ENCODE results near the gene TNFRSF18.

DNA sequence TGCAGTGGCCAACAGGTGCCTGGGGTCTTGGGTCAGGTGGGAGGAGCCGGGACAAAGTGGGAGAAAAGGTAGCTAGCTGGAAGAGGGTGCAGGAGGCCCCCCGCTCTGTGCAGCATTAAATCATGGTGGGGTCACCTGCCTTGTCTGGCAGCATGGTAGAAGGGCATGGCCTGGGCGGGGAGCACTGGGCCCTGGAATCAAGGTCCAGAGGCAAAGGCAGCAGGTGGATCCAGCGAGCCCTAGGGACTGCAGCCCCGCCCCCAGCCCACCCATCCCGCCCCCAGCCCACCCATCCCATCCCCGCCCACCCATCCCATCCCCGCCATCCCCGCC is 49.4 kb downstream of the TNFRSF18 start:
- TF ChIP-seq, protein P1, sequence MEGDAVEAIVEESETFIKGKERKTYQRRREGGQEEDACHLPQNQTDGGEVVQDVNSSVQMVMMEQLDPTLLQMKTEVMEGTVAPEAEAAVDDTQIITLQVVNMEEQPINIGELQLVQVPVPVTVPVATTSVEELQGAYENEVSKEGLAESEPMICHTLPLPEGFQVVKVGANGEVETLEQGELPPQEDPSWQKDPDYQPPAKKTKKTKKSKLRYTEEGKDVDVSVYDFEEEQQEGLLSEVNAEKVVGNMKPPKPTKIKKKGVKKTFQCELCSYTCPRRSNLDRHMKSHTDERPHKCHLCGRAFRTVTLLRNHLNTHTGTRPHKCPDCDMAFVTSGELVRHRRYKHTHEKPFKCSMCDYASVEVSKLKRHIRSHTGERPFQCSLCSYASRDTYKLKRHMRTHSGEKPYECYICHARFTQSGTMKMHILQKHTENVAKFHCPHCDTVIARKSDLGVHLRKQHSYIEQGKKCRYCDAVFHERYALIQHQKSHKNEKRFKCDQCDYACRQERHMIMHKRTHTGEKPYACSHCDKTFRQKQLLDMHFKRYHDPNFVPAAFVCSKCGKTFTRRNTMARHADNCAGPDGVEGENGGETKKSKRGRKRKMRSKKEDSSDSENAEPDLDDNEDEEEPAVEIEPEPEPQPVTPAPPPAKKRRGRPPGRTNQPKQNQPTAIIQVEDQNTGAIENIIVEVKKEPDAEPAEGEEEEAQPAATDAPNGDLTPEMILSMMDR (IDR thresholded peaks at IDR 0.05; ENCODE audit: poor library complexity, severe bottlenecking), result no peak
- TF ChIP-seq, protein P2, sequence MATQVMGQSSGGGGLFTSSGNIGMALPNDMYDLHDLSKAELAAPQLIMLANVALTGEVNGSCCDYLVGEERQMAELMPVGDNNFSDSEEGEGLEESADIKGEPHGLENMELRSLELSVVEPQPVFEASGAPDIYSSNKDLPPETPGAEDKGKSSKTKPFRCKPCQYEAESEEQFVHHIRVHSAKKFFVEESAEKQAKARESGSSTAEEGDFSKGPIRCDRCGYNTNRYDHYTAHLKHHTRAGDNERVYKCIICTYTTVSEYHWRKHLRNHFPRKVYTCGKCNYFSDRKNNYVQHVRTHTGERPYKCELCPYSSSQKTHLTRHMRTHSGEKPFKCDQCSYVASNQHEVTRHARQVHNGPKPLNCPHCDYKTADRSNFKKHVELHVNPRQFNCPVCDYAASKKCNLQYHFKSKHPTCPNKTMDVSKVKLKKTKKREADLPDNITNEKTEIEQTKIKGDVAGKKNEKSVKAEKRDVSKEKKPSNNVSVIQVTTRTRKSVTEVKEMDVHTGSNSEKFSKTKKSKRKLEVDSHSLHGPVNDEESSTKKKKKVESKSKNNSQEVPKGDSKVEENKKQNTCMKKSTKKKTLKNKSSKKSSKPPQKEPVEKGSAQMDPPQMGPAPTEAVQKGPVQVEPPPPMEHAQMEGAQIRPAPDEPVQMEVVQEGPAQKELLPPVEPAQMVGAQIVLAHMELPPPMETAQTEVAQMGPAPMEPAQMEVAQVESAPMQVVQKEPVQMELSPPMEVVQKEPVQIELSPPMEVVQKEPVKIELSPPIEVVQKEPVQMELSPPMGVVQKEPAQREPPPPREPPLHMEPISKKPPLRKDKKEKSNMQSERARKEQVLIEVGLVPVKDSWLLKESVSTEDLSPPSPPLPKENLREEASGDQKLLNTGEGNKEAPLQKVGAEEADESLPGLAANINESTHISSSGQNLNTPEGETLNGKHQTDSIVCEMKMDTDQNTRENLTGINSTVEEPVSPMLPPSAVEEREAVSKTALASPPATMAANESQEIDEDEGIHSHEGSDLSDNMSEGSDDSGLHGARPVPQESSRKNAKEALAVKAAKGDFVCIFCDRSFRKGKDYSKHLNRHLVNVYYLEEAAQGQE (IDR thresholded peaks at IDR 0.05; ENCODE audit: borderline replicate concordance), result no peak
- TF ChIP-seq MXI1 (conservative IDR thresholded peaks at IDR 0.05; ENCODE audit: poor library complexity, severe bottlenecking), result no peak
- TF ChIP-seq POLR2AphosphoS5 (IDR thresholded peaks at IDR 0.05), result no peak
- TF ChIP-seq EP300 (conservative IDR thresholded peaks at IDR 0.05; ENCODE audit: poor library complexity, severe bottlenecking), result no peak
- TF ChIP-seq EZH2 (IDR thresholded peaks at IDR 0.05; ENCODE audit: borderline replicate concordance, insufficient read depth, low read length, poor library complexity, severe bottlenecking), result no peak
- TF ChIP-seq SMC3 (conservative IDR thresholded peaks at IDR 0.05; ENCODE audit: poor library complexity), result no peak
- TF ChIP-seq RAD21 (conservative IDR thresholded peaks at IDR 0.05), result no peak

Data from neural cell (in vitro differentiated cells).